HEK293 (cell line): ENCODE results near the gene HTR2B.

ENCODE experiments used
- CTCF ChIA-PET: fragments of 350-600 bp; formaldehyde crosslinking; extraction: SDS; loops from one replicate; lab custom pipeline; 2021; ENCODE audit warnings: antibody characterized with exemption; lab: Yijun Ruan, JAX
- POLR2A ChIA-PET: fragments of 300-600 bp; formaldehyde crosslinking; extraction: SDS; loops from one replicate; lab custom pipeline; 2020; ENCODE audit warnings: antibody characterized with exemption, inconsistent platforms; lab: Yijun Ruan, JAX
- H3K27ac ChIP-seq: fragments of 200-500 bp; sonication (Bioruptor generic); 2 replicates; pipeline ENCODE4 v1.5.1; 2014; ENCODE audit warnings: low read depth, low read length, control low read depth, inconsistent platforms; ENCODE audit errors: extremely low read depth
- H3K36me3 ChIP-seq, 2 experiments: fragments of 200-500 bp in 1 of 2; sonication (Bioruptor generic) in 1 of 2; 1 replicate in 1 of 2; 2 replicates in 1 of 2; pipeline ENCODE4 v1.5.1; 2014 to 2017; ENCODE audit warnings: inconsistent platforms in 2 of 2, low read length in 2 of 2; ENCODE audit not compliant: control insufficient read depth in 2 of 2, insufficient read depth in 1 of 2
- H3K4me1 ChIP-seq: fragments of 200-500 bp; sonication (Bioruptor generic); 2 replicates; pipeline ENCODE4 v1.5.1; 2014; ENCODE audit warnings: mild to moderate bottlenecking, low read length, inconsistent platforms; ENCODE audit not compliant: control insufficient read depth, insufficient read depth
- H3K4me3 ChIP-seq: 2 replicates; pipeline ENCODE4 v1.5.1; 2011; ENCODE audit warnings: low read depth, mild to moderate bottlenecking, control low read depth, low read length, moderate library complexity
- H3K9me3 ChIP-seq: fragments of 200-500 bp; sonication (Bioruptor generic); 2 replicates; pipeline ENCODE4 v1.5.1; 2014; ENCODE audit warnings: low read depth, low read length, inconsistent platforms; ENCODE audit not compliant: control insufficient read depth, insufficient read depth
- ATF2 ChIP-seq: fragments of 450-650 bp; formaldehyde crosslinking; IDR thresholded peaks from 2 replicates; pipeline ENCODE4 v1.5.1; 2016; ENCODE audit warnings: missing biosample characterization, missing genetic modification characterization, low read depth
- BCL6B ChIP-seq: fragments of 450-650 bp; formaldehyde crosslinking; IDR thresholded peaks from 2 replicates; pipeline ENCODE4 v1.5.1; 2017; ENCODE audit warnings: missing biosample characterization, missing genetic modification characterization
- KLF8 ChIP-seq: fragments of 450-650 bp; formaldehyde crosslinking; IDR thresholded peaks from 2 replicates; pipeline ENCODE4 v1.5.1; 2016; ENCODE audit warnings: missing biosample characterization, missing genetic modification characterization
- OVOL3 ChIP-seq: fragments of 450-650 bp; formaldehyde crosslinking; IDR thresholded peaks from 2 replicates; pipeline ENCODE4 v1.5.1; 2016; ENCODE audit warnings: missing biosample characterization, missing genetic modification characterization
- PBX3 ChIP-seq: sonication (generic); formaldehyde crosslinking; IDR thresholded peaks from 2 replicates; pipeline ENCODE4 v1.8.1; 2022; ENCODE audit warnings: mild to moderate bottlenecking, moderate library complexity, missing genetic modification reagents
- PRDM6 ChIP-seq: fragments of 450-650 bp; formaldehyde crosslinking; IDR thresholded peaks from 2 replicates; pipeline ENCODE4 v1.5.1; 2017; ENCODE audit warnings: missing biosample characterization, missing genetic modification characterization
- SP3 ChIP-seq: fragments of 450-650 bp; formaldehyde crosslinking; IDR thresholded peaks from 2 replicates; pipeline ENCODE4 v1.5.1; 2016; ENCODE audit warnings: missing biosample characterization, missing genetic modification characterization
- SP7 ChIP-seq: fragments of 450-650 bp; formaldehyde crosslinking; IDR thresholded peaks from 2 replicates; pipeline ENCODE4 v1.5.1; 2016; ENCODE audit warnings: missing biosample characterization, missing genetic modification characterization
- TCF7L2 ChIP-seq: IDR thresholded peaks from 2 replicates; pipeline ENCODE4 v1.6.1; 2011; ENCODE audit warnings: low read depth, mild to moderate bottlenecking, inconsistent platforms, low read length, moderate library complexity, borderline replicate concordance
- TRIM28 ChIP-seq: IDR thresholded peaks from 2 replicates; pipeline ENCODE4 v1.6.1; 2011; ENCODE audit warnings: low read length, control low read depth, borderline replicate concordance
- YY1 ChIP-seq: fragments of 450-650 bp; formaldehyde crosslinking; IDR thresholded peaks from 2 replicates; pipeline ENCODE4 v1.5.1; 2018; ENCODE audit warnings: missing biosample characterization, missing genetic modification characterization
- YY2 ChIP-seq: fragments of 450-650 bp; formaldehyde crosslinking; IDR thresholded peaks from 2 replicates; pipeline ENCODE4 v1.5.1; 2016; ENCODE audit warnings: missing biosample characterization, missing genetic modification characterization
- ZFP37 ChIP-seq: fragments of 450-650 bp; formaldehyde crosslinking; IDR thresholded peaks from 2 replicates; pipeline ENCODE4 v1.5.1; 2016; ENCODE audit warnings: missing biosample characterization, missing genetic modification characterization
- ZIC2 ChIP-seq: fragments of 450-650 bp; formaldehyde crosslinking; IDR thresholded peaks from 2 replicates; pipeline ENCODE4 v1.5.1; 2016; ENCODE audit warnings: missing biosample characterization, missing genetic modification characterization
- ZNF26 ChIP-seq: fragments of 450-650 bp; formaldehyde crosslinking; IDR thresholded peaks from 2 replicates; pipeline ENCODE4 v1.5.1; 2016; ENCODE audit warnings: missing biosample characterization, missing genetic modification characterization
- ZNF596 ChIP-seq: fragments of 450-650 bp; IDR thresholded peaks from 2 replicates; pipeline ENCODE4 v1.5.0; 2018; ENCODE audit warnings: missing biosample characterization, mild to moderate bottlenecking, missing genetic modification characterization, moderate library complexity
- ZNF621 ChIP-seq: fragments of 450-650 bp; formaldehyde crosslinking; IDR thresholded peaks from 2 replicates; pipeline ENCODE4 v1.5.1; 2017; ENCODE audit warnings: missing biosample characterization, missing genetic modification characterization
- ZNF76 ChIP-seq: fragments of 450-650 bp; formaldehyde crosslinking; IDR thresholded peaks from 2 replicates; pipeline ENCODE4; 2016; ENCODE audit warnings: low read depth, missing biosample characterization, missing genetic modification characterization, borderline replicate concordance
- ZNF843 ChIP-seq: fragments of 450-650 bp; formaldehyde crosslinking; IDR thresholded peaks from 2 replicates; pipeline ENCODE4 v1.5.1; 2016; ENCODE audit warnings: missing biosample characterization, missing genetic modification characterization

The HTR2B gene

GRCh38 chr2:231118614-231118942, 6.3 kb downstream of the HTR2B start:
- H3K27ac ChIP-seq, result no peak overlapping the region
- no peak overlapping the region for H3K4me3 ChIP-seq
- ChIA-PET CTCF (interaction anchor here (0.7 kb wide), 1 partner anchor 298 kb away, joined by 3 read pairs; no protein-coding TSS in a partner anchor), POLR2A (no interaction called here)
- TF ChIP-seq KLF8 (tag by site-specific recombination) (no peak), PRDM6 (tag by site-specific recombination) (peak; percentile 85)
- H3K9me3 ChIP-seq, result no peaks in the 10 kb centered on the region
- H3K36me3 ChIP-seq, result peaks cover 0 to 2% of the 10 kb centered on the region in 2 experiments; a peak in 1 of 3 replicates
- peaks cover 27% of the 10 kb centered on the region for H3K4me1 ChIP-seq

GRCh38 chr2:231117922-231118613, 6.8 kb downstream of the HTR2B start:
- no peaks in the 10 kb centered on the region for H3K9me3 ChIP-seq
- TF ChIP-seq ZNF843 (tag by site-specific recombination) (peak; percentile 64; the same call in 1 of the 2 replicates), PBX3 (no peak), SP3 (no peak), YY1 (tag by site-specific recombination) (no peak), ATF2 (no peak), TRIM28 (0 out of 2 replicates have a peak, but pooled peaks have one; percentile 42), PRDM6 (tag by site-specific recombination) (peak; percentile 92), TCF7L2 (no peak), ZNF596 (tag by site-specific recombination) (no peak), SP7 (tag by site-specific recombination) (0 out of 2 replicates have a peak, but pooled peaks have one; percentile 16), ZNF621 (tag by site-specific recombination) (no peak), ZIC2 (tag by site-specific recombination) (no peak), ZFP37 (tag by site-specific recombination) (no peak), OVOL3 (tag by site-specific recombination) (no peak), YY2 (tag by site-specific recombination) (no peak), BCL6B (no peak), ZNF76 (tag by site-specific recombination) (no peak), ZNF26 (no peak)
- H3K36me3 ChIP-seq, result peaks cover 0 to 5% of the 10 kb centered on the region in 2 experiments; a peak in 1 of 3 replicates
- ChIA-PET POLR2A (no interaction called here), CTCF (interaction anchor here (0.7 kb wide), 1 partner anchor 298 kb away, joined by 3 read pairs; no protein-coding TSS in a partner anchor)
- no peak overlapping the region for H3K4me3 ChIP-seq
- H3K4me1 ChIP-seq, result peaks cover 26% of the 10 kb centered on the region
- no peak overlapping the region for H3K27ac ChIP-seq
